ENCODE measurements around the gene PFDN4. TPM values are rescaled to one million over a fixed set of nuclear protein-coding genes. Genes with fewer than 3 reads are reported as not detected.

PFDN4 gene
- total RNA-seq (2014; rRNA removed; shearing (Covaris generic)): 26.8 and 27.9 TPM in 2 replicates

- DNase-seq (ENCODE audit: low spot score): peak; percentile 97
Measured at GRCh38 chr20:54207743-54208547, at the start of gene PFDN4. PFDN4 (plus strand) TSS chr20:54208087; CDS start chr20:54208101, 14 bp downstream.

- no peak for DNase-seq (ENCODE audit: low spot score)
Measured at GRCh38 chr20:54158226-54158625, 49.7 kb upstream of the PFDN4 start.

GRCh38 chr20:54158856-54159418, 49.0 kb upstream of the PFDN4 start:
- no peak for DNase-seq (ENCODE audit: low spot score)

- no peak for DNase-seq (ENCODE audit: low spot score)
Measured at GRCh38 chr20:54160065-54161007, 47.6 kb upstream of the PFDN4 start.

- no peak for DNase-seq (ENCODE audit: low spot score)
Measured at GRCh38 chr20:54161008-54161820, 46.7 kb upstream of the PFDN4 start.

- no peak for DNase-seq (ENCODE audit: low spot score)
Measured at GRCh38 chr20:54161821-54162149, 46.1 kb upstream of the PFDN4 start.

- DNase-seq (ENCODE audit: low spot score): no peak
Measured at GRCh38 chr20:54162378-54163009, 45.4 kb upstream of the PFDN4 start.

- DNase-seq (ENCODE audit: low spot score): no peak
Measured at GRCh38 chr20:54163402-54163801, 44.5 kb upstream of the PFDN4 start.

- DNase-seq (ENCODE audit: low spot score): no peak
Measured at GRCh38 chr20:54165014-54165413, 42.9 kb upstream of the PFDN4 start.

GRCh38 chr20:54165803-54166202, 42.1 kb upstream of the PFDN4 start:
- DNase-seq (ENCODE audit: low spot score): no peak

- no peak for DNase-seq (ENCODE audit: low spot score)
Measured at GRCh38 chr20:54166987-54167662, 40.8 kb upstream of the PFDN4 start.

- DNase-seq (ENCODE audit: low spot score): peak; percentile 98
Measured at GRCh38 chr20:54167909-54168872, 39.7 kb upstream of the PFDN4 start.

GRCh38 chr20:54168961-54169862, 38.7 kb upstream of the PFDN4 start:
- DNase-seq (ENCODE audit: low spot score): peak; percentile 74

- no peak for DNase-seq (ENCODE audit: low spot score)
Measured at GRCh38 chr20:54170026-54170471, 37.8 kb upstream of the PFDN4 start.

- DNase-seq (ENCODE audit: low spot score): no peak
Measured at GRCh38 chr20:54170963-54171362, 36.9 kb upstream of the PFDN4 start.

GRCh38 chr20:54172532-54172855, 35.4 kb upstream of the PFDN4 start:
- no peak for DNase-seq (ENCODE audit: low spot score)

- DNase-seq (ENCODE audit: low spot score): peak; percentile 62
Measured at GRCh38 chr20:54172856-54173652, 34.8 kb upstream of the PFDN4 start.

All from HT-29 (cell line).